Left lobe of liver (tissue), 2 donors: ENCODE measurements around the gene YJEFN3. TPM values are rescaled to one million over a fixed set of nuclear protein-coding genes. Genes with fewer than 3 reads are reported as not detected.
A peak's percentile ranks its signal among the peaks of the same experiment; 100 is the strongest.

Source experiments
- ATAC-seq: fragments of 200-7000 bp; cut with Tn5 transposase; one replicate; pipeline ENCODE4 v1.9.1; 2020; ENCODE audit warnings: mild to moderate bottlenecking, moderate library complexity
- DNase-seq: peaks from one replicate; pipeline ENCODE4 v3.0.0-alpha.2; 2020; ENCODE audit warnings: low spot score
- total RNA-seq: library from RNA; stranded (reverse); gene quantifications from one replicate; pipeline ENCODE4 v1.2.1, GENCODE V29; 2021
- donor health status: DM: no; HTN: no; CAD: no; lungs with moderate emphysema.
- donor health status: DM: no; HTN: yes; CAD: no.

The YJEFN3 gene
- total RNA-seq, 1 donor from 2014 or later, result 5.9 TPM

DNA sequence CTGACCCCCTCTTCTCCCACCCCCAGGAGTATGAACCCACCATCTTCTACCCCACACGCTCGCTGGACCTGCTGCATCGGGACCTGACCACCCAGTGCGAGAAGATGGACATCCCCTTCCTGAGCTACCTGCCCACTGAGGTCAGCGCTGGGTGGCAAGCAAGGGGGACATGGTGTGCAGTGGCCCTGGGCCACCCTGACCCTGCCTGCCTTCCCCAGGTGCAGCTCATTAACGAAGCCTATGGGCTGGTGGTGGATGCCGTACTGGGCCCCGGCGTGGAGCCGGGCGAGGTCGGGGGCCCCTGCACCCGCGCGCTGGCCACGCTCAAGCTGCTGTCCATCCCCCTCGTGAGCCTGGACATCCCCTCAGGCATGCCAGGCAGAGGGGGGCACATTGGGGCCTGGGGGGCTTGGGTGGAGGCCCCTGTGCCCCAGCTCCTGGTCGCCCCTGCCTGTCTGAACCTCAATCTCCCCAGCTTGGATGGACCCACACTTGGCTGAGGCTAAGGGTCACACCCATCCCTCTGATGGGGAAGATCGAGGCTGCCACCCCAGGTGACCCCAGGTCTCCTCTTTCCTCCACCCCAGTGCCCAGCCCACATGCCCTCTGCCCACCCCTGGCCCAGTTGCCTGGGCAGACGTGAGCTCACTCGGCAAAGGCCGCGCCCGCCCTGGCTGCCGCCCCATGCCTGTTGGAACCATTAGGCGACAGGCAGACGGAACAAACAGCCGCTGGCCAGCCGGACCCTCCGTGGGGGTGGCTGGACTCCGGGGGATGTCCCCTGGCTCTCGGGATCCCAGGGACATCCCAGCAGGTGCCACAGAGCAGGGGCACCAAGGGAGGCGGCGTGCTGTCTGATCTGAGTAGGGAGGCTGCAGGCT is 6.8 kb downstream of the YJEFN3 start:
- ATAC-seq (no peak), DNase-seq (no peak)

DNA sequence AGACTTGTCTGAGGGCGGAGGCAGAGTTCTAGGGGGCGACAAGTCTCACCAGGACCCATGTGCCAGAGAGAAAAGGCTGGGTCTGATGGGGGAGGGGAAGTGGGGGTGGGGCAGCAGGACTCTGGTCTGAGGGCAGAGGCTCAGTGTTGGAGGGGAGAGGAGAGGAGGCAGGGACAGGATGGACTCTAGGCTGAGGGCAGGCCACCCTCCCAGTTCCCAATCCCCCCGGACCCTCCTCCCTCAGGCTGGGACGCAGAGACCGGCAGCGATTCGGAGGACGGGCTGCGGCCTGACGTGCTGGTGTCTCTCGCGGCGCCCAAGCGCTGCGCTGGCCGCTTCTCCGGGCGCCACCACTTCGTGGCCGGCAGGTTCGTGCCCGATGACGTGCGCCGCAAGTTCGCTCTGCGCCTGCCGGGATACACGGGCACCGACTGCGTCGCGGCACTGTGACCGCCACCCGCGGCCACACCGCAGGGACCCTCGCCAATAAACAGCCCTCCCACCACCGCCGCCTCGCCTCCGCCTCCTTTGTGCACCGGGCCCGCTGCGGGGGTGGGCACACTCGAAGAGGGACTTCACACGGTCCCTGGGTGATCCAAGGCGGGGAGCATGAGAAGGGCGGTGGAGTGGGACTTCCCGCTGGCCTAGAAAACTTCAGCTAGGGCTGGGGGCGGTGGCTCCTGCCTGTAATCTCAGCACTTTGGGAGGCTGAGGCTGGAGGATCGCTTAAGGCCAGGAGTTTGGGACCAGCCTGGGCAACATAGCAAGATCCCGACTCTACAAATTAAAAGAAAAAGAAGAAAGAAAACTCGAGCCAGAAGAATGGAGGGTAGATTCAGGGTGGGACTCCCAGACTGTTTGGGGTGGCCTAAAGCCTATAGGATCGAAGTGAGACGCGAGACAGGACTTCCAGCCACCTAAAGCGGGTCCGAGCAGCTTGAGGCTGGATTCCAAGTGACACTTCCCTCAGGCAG is 8.7 kb downstream of the YJEFN3 start:
- no peak for ATAC-seq
- DNase-seq, result no peak

- DNase-seq (no peak), ATAC-seq (peak; percentile 18)
Measured at GRCh38 chr19:19538061-19538784, 9.5 kb downstream of the YJEFN3 start, which contains the start of gene CILP2. TSS of gene CILP2 (plus strand) at chr19:19538265. CDS start at chr19:19538350, 85 bp downstream.

DNA sequence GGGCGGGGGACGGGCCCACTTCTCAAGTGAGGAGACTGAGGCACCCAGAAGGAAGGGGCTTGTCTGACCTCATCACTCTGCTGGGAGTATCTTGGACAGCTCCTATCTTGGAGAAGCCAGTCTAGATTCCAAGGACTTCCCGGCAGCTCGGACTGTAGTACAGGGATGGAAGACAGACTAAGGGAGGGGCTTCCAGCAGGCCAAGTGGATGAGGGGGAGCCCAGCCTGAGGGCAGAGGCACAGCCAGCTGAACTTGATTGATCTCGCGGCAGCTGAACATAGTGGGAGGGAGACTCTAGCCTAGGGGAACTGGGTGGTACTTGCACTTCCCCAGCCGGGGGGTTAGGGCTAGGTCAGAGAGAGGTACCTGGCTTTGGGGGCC is 10.1 kb downstream of the YJEFN3 start:
- DNase-seq, result no peak
- ATAC-seq, result no peak

DNA sequence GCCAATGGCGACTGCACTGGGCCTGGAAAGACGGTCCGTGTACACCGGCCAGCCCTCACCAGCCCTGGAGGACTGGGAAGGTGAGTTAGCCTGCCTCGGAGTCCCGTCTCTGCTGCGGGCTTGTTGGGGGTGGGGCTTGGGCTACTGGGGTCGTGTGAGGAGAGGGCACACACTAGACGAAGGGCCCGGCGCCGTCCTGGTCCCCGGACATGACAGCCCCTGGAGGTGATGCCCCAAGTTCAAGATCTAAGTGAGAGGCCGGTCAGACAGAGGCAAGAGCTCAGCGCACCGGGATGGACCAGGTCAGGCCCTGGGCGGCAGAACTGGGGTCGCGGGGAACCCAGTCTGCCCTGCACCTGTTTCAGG is 11.0 kb downstream of the YJEFN3 start:
- ATAC-seq (no peak), DNase-seq (no peak)

GRCh38 chr19:19540064-19540714 is 11.5 kb downstream of the YJEFN3 start:
- DNase-seq (no peak), ATAC-seq (no peak)

- no peak for ATAC-seq
- DNase-seq, result no peak
Measured at GRCh38 chr19:19540715-19541515, 12.2 kb downstream of the YJEFN3 start.

DNA sequence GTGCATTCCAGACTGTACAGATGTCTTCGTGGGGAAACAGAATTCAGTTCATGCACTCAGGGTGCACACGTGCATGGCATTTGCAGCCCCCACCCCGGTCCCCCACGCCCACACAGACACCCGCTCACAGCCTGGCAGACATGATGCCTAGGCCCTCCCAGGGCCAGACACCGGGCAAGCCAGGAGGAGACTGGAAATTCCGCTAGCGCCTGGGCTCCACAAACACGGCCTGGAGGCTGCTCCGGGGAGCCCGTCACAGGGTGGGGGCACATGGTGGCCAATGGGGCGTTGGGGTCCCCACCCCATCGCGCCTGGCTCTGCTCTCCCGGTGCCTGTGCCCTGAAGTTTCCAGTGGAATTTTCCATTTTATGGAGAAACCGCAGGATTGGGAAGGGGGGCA is 12.9 kb downstream of the YJEFN3 start:
- ATAC-seq, result no peak
- no peak for DNase-seq

DNA sequence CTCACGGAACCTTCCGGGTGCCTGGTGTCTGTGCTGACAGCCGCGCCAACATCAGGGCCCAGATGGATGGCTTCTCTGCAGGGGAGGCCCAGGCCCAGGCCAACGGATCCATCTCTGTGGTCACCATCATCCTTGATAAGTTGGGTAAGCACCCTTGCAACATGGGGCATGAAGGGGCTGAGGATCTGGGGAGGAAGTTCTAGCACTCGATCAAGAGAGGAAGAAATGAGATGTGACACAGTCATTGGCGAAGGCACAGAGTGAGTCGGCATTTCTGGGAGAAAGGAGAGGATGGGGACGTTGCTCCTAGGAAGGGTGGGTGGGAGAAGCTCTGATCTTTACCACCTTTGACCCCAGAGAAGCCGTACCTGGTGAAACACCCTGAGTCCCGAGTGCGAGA is 13.8 kb downstream of the YJEFN3 start:
- ATAC-seq, result no peak
- no peak for DNase-seq

DNA sequence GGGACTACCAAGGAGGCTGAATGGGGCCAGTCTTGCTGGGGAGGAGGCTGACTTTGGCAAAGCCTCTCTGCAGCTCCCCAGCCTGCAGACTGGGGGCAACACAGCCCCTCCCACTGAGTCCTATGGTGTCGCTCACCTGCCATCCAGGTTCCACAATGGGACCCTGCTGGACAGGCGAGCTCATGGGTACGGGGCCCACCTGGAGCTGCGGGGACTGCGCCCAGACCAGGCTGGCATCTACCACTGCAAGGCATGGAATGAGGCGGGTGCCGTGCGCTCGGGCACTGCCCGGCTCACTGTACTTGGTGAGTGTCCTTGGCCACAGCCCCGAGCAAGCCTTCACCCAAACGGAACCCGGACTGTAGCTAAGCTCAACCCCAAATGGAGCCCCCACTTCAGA is 14.4 kb downstream of the YJEFN3 start:
- no peak for DNase-seq
- no peak for ATAC-seq

DNA sequence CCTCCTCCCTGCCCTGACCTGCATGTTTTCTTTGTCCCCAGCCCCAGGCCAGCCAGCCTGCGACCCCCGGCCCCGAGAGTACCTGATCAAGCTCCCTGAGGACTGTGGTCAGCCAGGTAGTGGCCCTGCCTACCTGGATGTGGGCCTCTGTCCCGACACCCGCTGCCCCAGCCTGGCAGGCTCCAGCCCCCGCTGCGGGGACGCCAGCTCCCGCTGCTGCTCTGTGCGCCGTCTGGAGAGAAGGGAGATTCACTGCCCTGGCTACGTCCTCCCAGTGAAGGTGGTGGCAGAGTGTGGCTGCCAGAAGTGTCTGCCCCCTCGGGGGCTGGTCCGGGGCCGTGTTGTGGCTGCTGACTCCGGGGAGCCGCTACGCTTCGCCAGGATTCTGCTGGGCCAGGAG is 14.9 kb downstream of the YJEFN3 start:
- ATAC-seq (no peak), DNase-seq (no peak)

DNA sequence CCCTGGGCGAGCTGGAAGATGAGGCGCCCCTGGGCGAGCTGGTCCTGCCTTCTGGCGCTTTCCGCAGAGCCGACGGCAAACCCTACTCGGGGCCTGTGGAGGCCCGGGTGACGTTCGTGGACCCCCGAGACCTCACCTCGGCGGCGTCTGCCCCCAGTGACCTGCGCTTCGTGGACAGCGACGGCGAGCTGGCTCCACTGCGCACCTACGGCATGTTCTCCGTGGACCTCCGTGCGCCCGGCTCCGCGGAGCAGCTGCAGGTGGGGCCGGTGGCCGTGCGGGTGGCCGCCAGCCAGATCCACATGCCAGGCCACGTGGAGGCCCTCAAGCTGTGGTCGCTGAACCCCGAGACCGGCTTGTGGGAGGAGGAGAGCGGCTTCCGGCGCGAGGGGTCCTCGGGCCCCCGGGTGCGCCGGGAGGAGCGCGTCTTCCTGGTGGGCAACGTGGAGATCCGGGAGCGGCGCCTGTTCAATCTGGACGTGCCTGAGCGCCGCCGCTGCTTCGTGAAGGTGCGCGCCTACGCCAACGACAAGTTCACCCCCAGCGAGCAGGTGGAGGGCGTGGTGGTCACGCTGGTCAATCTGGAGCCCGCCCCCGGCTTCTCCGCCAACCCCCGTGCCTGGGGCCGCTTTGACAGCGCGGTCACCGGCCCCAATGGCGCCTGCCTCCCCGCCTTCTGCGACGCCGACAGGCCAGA is 15.7 kb downstream of the YJEFN3 start:
- DNase-seq (no peak), ATAC-seq (no peak)

DNA sequence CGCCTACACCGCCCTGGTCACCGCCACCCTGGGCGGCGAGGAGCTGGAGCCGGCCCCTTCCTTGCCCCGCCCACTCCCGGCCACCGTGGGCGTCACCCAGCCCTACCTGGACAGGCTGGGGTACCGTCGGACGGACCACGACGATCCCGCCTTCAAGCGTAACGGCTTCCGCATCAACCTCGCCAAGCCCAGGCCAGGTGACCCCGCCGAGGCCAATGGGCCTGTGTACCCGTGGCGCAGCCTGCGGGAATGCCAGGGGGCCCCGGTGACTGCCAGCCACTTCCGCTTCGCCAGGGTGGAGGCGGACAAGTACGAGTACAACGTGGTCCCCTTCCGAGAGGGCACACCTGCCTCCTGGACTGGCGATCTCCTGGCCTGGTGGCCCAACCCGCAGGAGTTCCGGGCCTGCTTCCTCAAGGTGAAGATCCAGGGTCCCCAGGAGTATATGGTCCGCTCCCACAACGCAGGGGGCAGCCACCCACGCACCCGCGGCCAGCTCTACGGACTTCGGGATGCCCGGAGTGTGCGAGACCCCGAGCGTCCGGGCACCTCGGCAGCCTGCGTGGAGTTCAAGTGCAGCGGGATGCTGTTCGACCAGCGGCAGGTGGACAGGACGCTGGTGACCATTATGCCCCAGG is 16.4 kb downstream of the YJEFN3 start:
- ATAC-seq, result no peak
- DNase-seq, result no peak

GRCh38 chr19:19545707-19546106 is 17.0 kb downstream of the YJEFN3 start:
- DNase-seq (no peak), ATAC-seq (no peak)

DNA sequence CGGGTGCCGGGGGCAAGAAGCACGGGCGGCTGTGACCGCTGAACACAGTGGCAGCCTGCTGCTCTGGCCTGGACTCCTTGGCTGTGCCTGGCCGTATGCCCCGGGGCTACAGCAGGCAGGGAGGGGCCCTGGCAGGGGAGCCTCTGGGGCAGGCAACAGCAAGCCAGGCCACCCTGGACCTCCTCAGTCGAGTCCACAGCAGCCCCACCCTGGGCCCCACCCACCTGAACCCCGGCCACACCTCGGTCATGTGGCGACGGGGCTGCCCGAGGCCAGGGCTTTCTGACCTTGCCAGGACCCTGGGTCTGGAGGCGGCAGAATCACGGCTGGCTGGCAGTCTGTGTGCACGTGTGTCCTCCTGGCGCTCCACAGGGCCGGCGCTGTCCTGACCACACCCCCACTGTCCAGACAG is 18.0 kb downstream of the YJEFN3 start:
- no peak for DNase-seq

GRCh38 chr19:19547674-19548336 is 19.1 kb downstream of the YJEFN3 start:
- no peak for ATAC-seq
- DNase-seq, result no peak

More for the DNA sequence above, 18.0 kb downstream of the YJEFN3 start:
- no peak for ATAC-seq

- no peak for ATAC-seq
- no peak for DNase-seq
Measured at GRCh38 chr19:19548915-19549759, 20.4 kb downstream of the YJEFN3 start.
